HG02970 (cell line): ENCODE data around the gene TMIGD3.

Source experiments
- ATAC-seq: cut with Tn5 transposase; IDR thresholded peaks from one replicate; pipeline ENCODE4 v1.9.1; 2021; ENCODE audit warnings: mild to moderate bottlenecking, moderate library complexity, moderate number of reproducible peaks; ENCODE audit not compliant: unreplicated experiment, low FRiP score

Gene TMIGD3

DNA sequence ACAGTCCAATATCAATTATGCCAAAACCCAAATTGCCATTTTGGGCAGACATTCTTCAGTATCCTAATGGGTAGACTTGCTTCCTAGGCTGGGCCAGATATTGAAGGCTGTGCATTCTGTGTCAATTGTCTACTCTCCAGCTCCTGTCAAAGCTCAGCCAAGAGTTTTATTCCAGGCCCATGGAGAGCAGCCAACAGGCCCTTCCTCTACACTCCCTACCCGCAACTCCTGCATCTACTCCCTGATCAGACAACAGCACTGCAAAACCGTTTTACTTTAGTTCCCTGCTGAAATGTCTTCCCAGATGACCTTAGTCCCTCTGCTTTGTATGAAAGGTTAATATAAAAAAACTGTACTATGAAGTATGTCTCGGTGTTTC is 6.6 kb upstream of the TMIGD3 start:
- ATAC-seq, result no peak

DNA sequence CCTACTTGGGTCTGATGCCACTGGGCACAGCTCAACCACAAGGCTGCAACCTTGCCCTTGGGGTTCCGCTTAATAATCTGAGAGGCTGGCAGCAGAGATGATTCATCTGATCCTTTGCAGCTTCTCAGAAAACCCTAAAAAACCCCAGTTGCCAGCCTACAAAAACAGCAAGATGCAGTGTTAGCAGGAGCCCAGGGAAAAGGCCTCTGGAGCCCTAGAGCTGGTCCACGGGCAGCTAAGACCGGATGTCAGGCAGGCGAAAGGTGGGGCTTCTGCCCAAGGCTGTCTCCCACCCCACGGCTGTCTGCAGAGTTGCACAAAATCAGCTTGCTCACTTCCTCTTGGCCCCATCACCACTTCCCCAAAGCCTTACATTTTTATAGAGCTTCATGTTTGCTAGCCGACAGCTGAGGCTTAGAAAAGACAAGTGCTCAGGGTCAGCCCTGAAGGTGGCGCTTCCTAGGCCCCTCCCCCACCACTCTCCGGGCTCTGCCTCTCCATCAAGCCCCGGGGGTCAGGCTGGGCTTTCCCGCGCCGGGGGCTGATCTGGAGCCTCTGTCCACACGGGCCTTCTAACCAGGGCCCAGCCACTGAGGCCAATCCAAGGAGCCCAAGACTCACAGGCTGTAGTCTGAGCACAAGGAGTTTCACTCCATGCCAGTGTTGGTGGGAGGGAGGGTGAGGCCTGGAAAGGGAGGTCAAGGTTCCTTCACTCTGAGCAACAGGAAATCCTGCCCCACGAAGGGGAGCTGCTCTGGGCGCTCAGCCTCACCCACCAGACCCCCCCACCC is 4.2 kb upstream of the TMIGD3 start:
- ATAC-seq, result peak; percentile 41

DNA sequence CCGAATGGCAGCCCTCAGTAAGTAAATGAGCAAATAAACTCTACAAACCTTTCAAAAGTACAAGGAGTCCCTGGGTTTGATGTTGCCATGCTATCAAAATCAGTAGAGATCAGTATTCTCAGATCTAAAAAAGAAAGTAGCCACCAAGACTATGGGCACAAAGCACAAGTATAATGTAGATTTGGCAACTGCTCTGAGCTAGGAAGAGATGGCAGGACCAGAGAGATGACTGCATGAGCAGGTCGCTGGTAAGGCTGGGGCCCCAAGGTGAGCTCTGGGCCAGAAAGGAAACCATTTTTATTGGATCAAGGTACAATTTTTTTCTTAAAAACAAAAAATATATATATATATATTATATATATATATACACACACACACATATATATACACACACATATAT is 3.1 kb upstream of the TMIGD3 start:
- no peak for ATAC-seq

DNA sequence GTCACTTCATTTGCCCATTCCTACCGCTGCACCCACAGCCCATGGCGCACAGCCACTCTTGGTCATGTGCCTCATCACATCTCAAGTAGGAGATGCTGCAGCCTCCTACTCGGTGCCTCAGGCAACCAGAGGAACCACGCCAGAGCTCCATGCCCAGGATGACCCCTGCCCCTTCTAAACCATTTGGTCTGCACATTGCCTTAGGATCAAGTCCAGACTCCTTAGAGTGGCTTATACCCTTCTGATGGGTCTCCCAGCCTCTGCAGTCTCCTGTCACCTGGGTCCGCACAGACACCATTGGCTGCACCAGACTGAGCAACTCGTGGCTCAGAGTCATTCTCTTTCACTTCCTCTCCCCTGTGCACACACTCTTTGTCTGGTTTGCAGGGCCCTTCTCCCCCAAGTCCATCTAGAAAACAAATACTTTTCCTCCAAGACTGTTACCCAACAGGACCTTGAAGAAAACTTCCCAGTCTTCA is 2.2 kb upstream of the TMIGD3 start:
- no peak for ATAC-seq

DNA sequence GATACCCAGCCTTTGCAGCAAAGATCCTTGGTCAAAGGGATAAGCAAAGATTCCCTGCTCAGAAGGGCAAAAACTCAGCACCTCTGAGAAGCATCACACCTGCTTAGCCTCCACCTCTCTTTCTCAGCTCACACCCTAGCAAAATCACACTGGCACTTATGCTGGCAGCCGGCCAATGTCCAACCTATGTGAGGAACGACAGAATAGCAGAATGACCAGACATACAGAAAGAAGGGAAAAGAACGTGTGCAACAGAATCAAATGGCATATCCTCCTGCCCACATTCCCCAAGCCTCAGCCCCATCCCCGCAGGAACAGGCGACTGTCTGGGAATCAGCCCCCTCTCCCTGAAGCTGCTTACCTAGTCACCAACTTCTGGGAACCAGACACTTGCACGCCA is 664 bp upstream of the TMIGD3 start:
- no peak for ATAC-seq

DNA sequence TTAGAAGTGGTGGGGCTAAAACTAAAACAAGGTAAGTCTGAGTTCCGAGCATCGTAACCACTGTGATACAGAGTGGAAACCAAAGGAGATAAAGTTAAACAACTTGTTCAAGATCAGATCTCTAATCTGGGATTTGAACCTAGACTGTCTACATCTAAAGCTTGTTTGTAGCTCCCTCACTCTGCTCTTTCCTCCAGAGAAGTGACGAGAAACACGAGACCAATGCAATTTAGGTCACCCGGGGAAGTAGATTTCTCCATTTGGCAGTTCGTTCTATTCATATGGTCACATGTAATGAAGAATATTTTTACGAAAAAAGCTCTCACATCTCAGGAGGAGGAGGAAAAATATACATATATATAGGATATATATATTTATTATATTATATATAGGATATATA is 1.8 kb downstream of the TMIGD3 start:
- no peak for ATAC-seq

DNA sequence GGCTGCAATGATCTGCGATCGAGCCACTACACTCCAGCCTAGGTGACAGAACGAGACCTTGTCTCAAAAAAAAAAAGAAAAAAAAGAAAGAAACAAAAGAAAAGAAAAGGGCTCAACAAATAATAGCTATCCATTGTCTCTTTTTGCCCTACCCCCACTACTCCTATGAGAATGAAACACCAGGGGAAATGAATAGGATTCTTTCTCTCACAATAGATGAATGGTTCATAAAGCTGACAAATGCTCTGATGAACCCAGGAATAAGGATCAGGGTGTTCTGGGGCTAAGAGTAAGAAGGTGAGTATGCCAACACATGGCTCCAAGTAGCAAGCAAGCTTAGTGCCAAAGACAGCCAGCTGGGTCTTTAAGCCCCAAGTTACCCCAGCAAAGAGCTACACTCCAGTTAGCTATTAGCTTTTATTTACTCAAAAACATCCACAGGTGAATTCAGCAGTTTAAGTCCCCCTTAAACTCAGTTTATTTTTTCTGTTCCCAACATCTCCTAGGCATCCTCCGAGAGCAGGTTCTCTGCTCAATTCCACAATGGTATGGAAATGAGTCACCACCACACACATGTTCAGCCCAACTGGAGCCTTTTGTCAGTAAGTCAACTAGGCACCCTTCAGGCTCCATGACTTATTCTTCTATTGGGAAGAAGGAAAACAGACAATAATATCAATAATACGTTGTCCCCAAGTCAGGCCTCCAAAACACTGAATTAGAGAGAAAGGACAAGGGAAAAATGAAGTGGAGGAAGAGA is 4.2 kb downstream of the TMIGD3 start:
- no peak for ATAC-seq

DNA sequence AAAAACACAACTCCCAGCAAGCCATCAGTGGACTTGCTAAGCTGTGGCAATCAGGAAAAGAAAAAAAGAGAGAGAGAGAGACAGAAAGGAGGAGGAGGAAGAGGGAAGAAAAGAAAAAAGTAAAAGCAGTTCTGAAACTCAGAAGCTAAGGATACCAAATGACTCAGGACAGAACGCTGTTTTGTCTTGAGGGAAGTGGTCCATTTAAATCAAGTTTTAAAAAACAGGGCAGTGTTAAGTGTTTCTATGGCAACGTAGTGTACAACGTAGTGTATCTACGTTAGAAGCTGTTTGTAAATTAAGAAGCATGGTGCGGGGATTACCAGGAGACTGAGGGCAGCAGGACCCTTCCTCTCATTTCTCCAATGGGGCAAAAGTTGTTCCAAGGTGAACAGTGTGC is 5.8 kb downstream of the TMIGD3 start:
- no peak for ATAC-seq

DNA sequence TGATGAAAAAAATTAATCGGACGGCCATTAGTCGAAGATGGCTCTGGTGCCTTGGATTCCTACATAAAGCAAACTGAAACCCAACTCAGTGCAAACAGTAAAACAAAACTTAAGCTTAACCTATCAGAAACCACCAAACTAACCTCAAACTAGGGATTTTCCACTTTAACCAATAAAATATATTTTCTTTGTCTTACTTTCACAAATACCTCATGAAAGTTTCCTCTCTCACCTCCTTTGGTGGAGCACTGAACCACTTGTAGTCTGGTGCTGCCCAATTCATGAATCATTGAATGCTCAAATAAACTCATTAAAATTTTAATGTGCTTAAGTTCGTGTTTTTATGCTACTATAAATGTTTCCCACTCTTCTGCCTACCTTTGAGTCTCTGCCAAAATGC is 7.0 kb downstream of the TMIGD3 start:
- no peak for ATAC-seq

DNA sequence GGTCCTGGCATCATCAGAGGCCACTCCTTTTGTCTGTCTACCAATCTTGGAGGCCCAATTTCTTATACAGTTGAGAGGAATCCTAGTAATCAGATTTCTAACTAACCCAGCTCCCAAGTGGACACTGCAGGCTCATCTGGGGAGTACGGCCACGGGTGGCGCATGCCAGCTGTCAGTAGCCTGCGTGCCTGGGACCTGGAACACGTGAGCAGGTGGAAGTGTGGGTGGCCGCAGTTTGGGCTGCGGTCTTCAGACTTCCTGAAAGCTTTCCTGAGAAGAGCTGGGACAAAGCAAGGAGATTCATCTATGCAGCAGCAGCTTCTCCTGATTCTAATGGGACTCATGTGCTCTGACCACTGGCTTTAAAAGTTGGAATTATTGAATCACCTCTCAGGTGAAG is 12.4 kb downstream of the TMIGD3 start:
- ATAC-seq, result no peak

DNA sequence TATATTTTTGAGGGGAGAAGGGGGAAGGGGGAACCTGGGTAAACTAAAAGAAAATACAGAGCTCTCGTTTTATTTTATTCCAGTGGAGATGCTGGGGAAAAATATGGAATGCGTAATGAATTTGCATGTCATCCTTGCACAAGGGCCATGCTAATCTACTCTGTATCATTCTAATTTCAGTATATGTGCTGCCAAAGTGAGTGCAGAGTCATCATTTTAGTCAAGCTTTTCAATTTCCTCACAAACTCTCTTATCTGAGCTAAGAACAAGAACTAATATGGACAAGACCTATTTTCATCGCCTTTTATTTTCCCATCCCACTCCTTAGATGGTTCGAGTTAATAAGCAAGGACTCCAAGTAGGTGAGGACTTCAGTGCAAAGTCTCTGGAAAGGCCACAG is 13.2 kb downstream of the TMIGD3 start:
- ATAC-seq, result no peak

DNA sequence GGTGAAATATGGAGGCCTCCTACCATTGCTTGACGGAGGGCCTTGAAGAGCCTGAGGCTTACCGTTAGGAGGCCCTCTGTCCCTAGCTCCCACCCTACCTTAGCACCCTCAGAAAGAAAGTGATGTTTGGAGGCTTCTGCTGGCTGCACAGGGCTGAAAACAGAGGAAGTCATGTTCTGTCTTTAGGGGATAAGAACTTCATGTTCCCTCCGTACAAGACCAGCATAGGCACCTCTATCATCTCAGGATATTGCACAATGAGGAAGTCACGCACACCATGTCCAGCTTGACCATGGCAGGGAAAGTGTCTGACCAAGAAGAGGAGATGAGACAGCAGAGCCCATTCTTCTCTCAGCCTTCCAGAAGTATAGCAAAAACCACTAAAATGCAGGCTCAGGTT is 13.8 kb downstream of the TMIGD3 start:
- no peak for ATAC-seq

DNA sequence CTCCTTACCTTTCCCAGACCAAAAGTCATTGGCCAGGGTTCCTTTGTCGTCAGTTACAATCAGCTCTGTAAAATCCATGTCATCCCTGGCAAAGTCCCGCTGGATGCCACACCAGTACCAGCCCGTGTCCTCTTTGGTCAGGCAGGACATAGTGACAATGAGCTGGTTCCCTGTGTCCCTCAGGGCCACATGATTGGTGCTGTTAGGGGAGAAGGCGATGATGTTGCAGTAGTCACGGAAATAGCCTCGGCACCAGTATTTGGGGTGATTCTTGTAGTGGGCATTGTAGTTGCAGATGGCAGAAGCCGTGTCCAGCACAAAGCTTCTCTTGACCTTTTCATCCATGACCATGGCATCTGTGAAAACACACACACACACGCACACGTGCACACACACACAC is 14.8 kb downstream of the TMIGD3 start:
- no peak for ATAC-seq

DNA sequence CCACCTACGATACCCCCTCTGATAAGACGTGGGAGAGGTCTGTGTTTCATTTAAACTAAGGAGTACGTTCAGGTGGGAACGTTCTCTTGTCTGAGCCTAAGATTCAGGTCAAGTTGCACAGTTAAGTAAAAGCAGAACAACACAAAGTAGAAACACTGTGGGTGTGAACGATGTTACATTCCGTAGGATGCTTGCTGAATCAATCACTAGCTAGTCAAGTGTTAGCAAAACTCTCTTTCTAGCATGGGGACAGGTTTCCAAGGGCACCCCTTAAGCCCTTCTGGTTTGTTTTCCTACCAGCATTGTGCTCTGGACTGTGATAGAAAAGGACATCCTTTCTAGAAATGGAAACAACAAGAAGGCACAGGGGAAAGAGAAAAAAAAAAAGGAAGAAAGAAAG is 16.3 kb downstream of the TMIGD3 start:
- ATAC-seq, result no peak

DNA sequence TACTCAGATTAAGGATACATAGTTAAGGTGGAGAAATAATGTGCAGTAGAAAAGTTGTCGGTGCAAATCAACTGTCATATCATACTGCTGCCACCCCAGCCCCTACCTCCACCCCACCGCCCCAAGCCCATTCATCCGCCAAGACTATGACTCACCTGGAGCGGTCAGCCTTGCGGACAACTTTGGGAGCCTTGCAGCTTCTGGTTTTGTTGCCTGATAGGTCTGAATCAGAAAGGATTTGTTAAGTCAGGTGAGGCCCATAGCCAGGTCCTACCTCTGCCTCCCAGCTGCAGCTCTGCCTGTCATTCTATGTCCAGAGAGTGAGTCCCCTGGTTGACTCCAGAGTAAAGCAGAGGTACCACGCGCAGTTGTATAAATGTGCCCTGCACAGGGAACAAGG is 17.0 kb downstream of the TMIGD3 start:
- no peak for ATAC-seq

DNA sequence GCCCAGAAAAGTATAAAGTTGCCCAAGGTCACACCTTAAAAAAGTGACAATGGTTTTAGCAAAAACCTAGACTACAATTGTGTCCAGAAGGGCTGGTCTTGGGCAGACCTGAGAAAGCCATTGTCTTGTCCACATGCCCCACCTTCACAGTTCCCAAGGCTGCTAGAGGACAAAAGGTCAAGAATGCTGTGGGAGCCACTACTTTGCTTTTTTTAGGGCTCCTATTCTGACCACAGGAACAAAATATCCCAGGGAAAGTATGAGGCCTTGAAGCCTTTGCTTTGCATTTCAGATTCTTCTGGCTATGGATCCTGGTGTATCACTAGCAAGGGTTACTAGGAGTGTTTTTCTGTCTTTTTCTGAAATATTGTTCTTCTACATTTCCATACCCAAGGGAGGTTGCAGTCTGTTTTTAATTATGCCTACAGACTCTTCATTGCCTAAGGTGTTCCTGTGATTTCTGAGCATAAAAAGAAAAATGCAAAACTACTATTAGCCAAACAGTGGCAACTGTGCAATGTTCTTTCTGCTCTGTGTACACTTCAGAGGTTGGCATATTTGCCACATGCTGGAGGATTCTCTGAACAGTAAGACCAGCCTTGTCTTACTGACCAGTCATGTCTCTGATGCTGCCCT is 18.9 kb downstream of the TMIGD3 start:
- ATAC-seq, result no peak

DNA sequence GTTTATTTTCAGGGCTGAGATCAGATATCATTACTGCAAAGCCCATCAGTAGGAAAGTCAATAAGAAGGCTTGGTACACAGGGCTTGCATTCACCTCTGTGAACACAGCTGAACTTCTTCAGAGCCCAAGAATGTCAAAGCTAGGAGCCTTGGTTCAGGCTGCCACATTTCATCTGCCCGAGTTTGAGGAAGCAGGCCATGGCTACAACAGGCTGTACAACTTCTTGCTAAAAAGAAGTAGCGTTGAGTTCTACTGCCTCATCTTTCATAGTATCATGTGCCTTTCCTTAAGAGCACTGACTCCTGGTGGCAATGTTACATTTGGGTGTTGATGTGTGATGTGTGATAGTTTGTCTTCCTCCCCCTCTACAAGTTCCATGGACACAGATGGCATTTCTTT is 19.6 kb downstream of the TMIGD3 start:
- no peak for ATAC-seq

DNA sequence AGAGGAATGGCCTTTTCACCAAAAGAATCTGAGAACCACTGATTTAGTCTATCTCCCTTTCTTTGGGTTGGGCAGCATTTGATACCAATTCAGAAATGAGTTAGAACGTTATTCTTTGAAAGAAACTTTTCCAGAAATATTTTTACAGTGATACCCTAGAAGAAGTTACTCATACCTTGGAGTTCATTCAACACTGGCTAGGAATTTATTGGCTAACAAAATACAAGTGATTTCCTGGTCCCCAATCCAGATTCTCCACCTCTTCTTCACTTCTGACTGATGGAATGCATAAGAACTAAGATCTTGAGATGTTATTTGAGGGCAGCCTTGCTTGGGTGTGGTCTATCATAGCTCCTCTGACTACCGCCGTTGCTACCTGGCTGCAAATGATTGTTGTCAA is 20.3 kb downstream of the TMIGD3 start:
- ATAC-seq, result no peak

DNA sequence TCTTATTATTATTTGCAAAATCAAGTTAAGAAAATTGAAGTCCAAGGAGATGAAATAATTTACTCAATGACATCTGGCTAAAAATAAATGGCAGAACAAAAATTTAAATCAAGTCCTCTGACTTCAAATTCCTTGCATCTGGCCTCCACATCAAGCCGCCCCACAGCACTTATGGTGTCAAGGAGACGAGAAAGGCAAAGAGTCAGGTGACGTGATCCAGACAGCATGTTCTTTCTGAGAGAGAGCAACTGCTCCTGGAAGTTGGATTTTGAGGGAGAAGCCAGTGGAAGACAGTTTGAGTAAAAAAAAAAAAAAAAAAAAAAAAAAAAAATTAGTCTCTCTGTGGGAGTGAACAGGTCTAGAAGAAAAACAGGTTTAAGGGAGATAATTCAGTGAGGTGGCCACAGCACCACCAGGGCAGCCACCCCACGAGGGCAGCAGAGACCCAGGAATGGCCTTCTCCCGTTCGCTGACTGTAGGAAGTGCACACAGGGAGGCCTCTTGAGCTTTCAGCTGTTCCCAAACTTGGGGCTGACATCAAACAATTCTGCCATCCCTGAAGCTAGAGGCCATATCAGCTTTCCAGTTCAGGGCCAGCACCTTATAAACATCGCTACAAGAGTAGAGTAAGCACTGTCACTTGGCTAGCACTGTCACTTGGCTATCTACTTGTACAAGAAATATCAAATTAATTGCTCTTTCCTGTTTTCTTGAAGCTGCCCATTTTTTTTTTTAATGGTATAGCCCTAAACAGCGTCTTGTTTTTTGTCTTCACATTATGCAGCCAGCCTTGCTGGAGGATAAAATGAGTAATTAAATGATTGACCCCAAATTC is 21.8 kb downstream of the TMIGD3 start:
- ATAC-seq, result no peak

DNA sequence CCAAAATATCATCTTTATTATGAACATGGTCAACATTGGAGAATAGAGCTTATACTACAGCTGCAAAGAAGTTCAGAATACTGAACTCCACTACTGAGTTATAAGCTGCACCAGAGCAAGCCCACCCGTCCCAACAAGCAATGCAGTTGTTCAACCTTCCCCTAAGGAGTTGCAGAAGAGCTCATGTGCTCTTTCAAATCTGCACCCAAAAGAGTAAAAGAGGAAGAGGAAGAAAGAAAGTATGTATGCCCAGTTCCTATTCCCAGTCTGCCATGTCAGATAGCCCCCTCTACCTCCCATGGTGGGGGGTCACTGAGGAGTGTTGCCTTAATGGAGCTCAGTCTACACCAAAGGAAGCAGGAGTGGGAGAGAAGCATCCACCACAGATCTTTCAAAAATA is 22.8 kb downstream of the TMIGD3 start:
- no peak for ATAC-seq
